OCI-LY7 (cell line): ENCODE data around the gene NUP88. TPM values are rescaled to one million over a fixed set of nuclear protein-coding genes. Genes with fewer than 3 reads are reported as not detected.

Experiments used
- BruUV-seq: library from RNA; stranded (reverse); fragments of 400-500 nt; replicated peaks from 2 replicates; lab custom pipeline; 2021; lab: Mats Ljungman, UMichigan
- CTCF ChIA-PET: fragments of 300-600 bp; sonication (Branson Sonifier 250); formaldehyde crosslinking; loops from one replicate; lab custom pipeline; 2022; ENCODE audit warnings: antibody characterized with exemption; ENCODE audit not compliant: unreplicated experiment; lab: Charles Lee
- POLR2A ChIA-PET: fragments of 300-600 bp; sonication (Branson Sonifier 250); formaldehyde crosslinking; loops from one replicate; lab custom pipeline; 2022; ENCODE audit warnings: antibody characterized with exemption; lab: Charles Lee
- DNase-seq: peaks from one replicate; pipeline ENCODE4 v3.0.0-alpha.2; 2015; ENCODE audit warnings: low spot score
- H2AFZ ChIP-seq: fragments of 200-600 bp; sonication (generic), shearing (Covaris generic); 2 replicates; pipeline ENCODE4 v1.6.1; 2014; ENCODE audit warnings: mild to moderate bottlenecking, antibody characterized with exemption, low read length, moderate library complexity
- H3K27ac ChIP-seq: fragments of 200-600 bp; sonication (generic); 2 replicates; pipeline ENCODE4 v1.5.1; 2014; ENCODE audit warnings: mixed run types, low read depth, mild to moderate bottlenecking, moderate library complexity, low read length, inconsistent platforms; ENCODE audit not compliant: poor library complexity, severe bottlenecking
- H3K36me3 ChIP-seq: fragments of 200-600 bp; sonication (generic); 2 replicates; pipeline ENCODE4 v1.6.1; 2014; ENCODE audit warnings: mild to moderate bottlenecking, antibody characterized with exemption, low read length, moderate library complexity, mixed read lengths; ENCODE audit not compliant: insufficient read depth
- H3K4me1 ChIP-seq: fragments of 200-600 bp; sonication (generic); 2 replicates; pipeline ENCODE4 v1.5.1; 2014; ENCODE audit warnings: mild to moderate bottlenecking, low read length; ENCODE audit not compliant: insufficient read depth, poor library complexity, severe bottlenecking
- H3K4me2 ChIP-seq: fragments of 200-600 bp; sonication (generic); 2 replicates; pipeline ENCODE4 v1.6.1; 2014; ENCODE audit warnings: mild to moderate bottlenecking, low read length
- H3K4me3 ChIP-seq: fragments of 200-600 bp; sonication (generic); 2 replicates; pipeline ENCODE4 v1.5.1; 2014; ENCODE audit warnings: mild to moderate bottlenecking, low read depth, low read length; ENCODE audit not compliant: poor library complexity, severe bottlenecking
- H3K79me2 ChIP-seq: fragments of 200-600 bp; sonication (generic); 2 replicates; pipeline ENCODE4 v1.6.1; 2016; ENCODE audit warnings: low read depth, mild to moderate bottlenecking, low read length, moderate library complexity, mixed read lengths; ENCODE audit not compliant: insufficient read depth
- H3K9me2 ChIP-seq: fragments of 200-600 bp; sonication (generic); 2 replicates; pipeline ENCODE4 v1.6.1; 2016; ENCODE audit warnings: mild to moderate bottlenecking, low read length, mixed read lengths; ENCODE audit not compliant: insufficient read depth
- H3K9me3 ChIP-seq: fragments of 200-600 bp; sonication (generic); 2 replicates; pipeline ENCODE4 v1.6.1; 2014; ENCODE audit warnings: mild to moderate bottlenecking, mixed run types, low read length, mixed read lengths
- H4K20me1 ChIP-seq: fragments of 200-600 bp; sonication (generic); 2 replicates; pipeline ENCODE4 v1.6.1; 2014; ENCODE audit warnings: mild to moderate bottlenecking, antibody characterized with exemption, low read length, moderate library complexity, mixed read lengths; ENCODE audit not compliant: insufficient read depth
- EZH2phosphoT487 ChIP-seq: fragments of 200-600 bp; sonication (generic); IDR thresholded peaks from 2 replicates; pipeline ENCODE4 v1.6.1; 2018; ENCODE audit warnings: low read depth, borderline replicate concordance, mild to moderate bottlenecking, mixed run types, antibody characterized with exemption, low read length, moderate library complexity, mixed read lengths
- intact Hi-C: fragments of 100-400 bp; cut with micrococcal nuclease; formaldehyde crosslinking; loops from one replicate; pipeline ENCODE4 v1.10.0; 2022; ENCODE audit not compliant: unreplicated experiment
- total RNA-seq, 2 experiments: library from RNA; depleted of rRNA in 1 of 2; stranded (reverse); fragments of >200 nt in 1 of 2; shearing (Covaris generic) in 1 of 2; gene quantifications; 2 replicates each; pipeline ENCODE4 v1.2.3, GENCODE V29; 2014 to 2022
- TF ChIP-seq, protein P1 (sequence below): fragments of 200-600 bp; sonication (generic); conservative IDR thresholded peaks from 2 replicates; pipeline ENCODE4 v1.5.1; 2014; ENCODE audit warnings: mild to moderate bottlenecking, antibody characterized with exemption, low read length, moderate library complexity, mixed read lengths

NUP88 gene
- total RNA-seq, 2 experiments from 2014 or later = 238 to 262 TPM

DNA sequence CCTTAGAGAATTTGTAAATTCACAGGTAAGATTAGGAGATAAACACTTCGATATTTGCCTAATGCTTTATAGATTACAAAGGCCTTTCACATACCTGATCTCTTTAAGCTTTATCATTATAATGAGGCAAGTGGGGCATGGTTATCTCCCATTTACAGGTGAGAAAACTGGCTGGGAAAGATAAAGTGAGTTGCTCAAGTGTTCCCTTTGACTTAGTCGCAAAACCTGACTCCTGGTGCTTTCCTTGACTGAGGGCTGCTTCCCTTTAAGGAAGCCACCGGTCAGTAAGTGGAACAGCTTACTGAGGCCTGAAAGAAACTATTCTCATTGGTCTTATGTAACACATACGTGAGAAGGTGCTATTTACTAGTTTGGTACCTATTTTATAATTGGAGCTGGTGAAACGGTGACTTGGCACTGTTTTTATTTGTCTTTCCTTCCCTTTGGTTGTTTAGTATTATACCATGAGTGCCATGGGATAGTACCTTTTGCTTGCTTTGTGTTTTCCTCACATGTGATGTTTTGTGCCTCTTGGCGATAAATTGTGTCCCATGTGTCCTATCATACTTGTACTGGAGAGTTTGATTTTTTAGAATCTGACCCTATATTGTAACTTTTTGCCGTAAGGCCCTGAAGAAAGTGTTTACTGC lies 57.2 kb downstream of the NUP88 start:
- H3K27ac ChIP-seq = no peak overlapping the region
- no peak overlapping the region for H3K4me3 ChIP-seq
- H3K4me1 ChIP-seq = no peaks in the 10 kb centered on the region
- H2AFZ ChIP-seq = no peak overlapping the region
- ChIA-PET POLR2A (no interaction called here), CTCF (no interaction called here)
- no peaks in the 10 kb centered on the region for H3K9me3 ChIP-seq
- intact Hi-C loops = no loop called here
- H3K79me2 ChIP-seq = no peaks in the 10 kb centered on the region
- DNase-seq = no peak
- no peaks in the 10 kb centered on the region for H3K9me2 ChIP-seq
- no TSS peak for BruUV-seq
- H4K20me1 ChIP-seq = no peaks in the 10 kb centered on the region
- H3K36me3 ChIP-seq = peaks cover 85% of the 10 kb centered on the region
- TF ChIP-seq EZH2phosphoT487 = no peak
- TF ChIP-seq, protein P1, sequence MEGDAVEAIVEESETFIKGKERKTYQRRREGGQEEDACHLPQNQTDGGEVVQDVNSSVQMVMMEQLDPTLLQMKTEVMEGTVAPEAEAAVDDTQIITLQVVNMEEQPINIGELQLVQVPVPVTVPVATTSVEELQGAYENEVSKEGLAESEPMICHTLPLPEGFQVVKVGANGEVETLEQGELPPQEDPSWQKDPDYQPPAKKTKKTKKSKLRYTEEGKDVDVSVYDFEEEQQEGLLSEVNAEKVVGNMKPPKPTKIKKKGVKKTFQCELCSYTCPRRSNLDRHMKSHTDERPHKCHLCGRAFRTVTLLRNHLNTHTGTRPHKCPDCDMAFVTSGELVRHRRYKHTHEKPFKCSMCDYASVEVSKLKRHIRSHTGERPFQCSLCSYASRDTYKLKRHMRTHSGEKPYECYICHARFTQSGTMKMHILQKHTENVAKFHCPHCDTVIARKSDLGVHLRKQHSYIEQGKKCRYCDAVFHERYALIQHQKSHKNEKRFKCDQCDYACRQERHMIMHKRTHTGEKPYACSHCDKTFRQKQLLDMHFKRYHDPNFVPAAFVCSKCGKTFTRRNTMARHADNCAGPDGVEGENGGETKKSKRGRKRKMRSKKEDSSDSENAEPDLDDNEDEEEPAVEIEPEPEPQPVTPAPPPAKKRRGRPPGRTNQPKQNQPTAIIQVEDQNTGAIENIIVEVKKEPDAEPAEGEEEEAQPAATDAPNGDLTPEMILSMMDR = no peak
- H3K4me2 ChIP-seq = no peak overlapping the region

DNA sequence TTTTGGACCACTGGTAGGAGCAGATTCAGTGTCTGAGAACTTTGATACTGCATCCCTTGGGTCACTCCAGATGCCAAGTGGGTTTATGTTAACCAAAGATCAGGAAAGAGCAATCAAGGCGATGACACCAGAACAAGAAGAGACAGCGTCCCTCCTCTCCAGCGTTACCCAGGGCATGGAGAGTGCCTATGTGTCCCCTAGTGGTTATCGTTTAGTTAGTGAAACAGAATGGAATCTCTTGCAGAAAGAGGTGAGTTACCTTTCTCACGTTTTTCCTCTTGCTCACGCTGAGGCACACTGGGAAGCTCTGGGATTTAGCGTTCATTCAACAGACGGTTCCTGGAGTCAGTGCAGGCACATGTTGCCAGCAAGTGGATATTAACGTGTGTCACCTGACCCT lies 58.0 kb downstream of the NUP88 start:
- POLR2A ChIA-PET = no interaction called here
- no peak overlapping the region for H3K27ac ChIP-seq
- no peaks in the 10 kb centered on the region for H3K9me3 ChIP-seq
- H3K4me3 ChIP-seq = no peak overlapping the region
- no peak overlapping the region for H2AFZ ChIP-seq
- peaks cover 88% of the 10 kb centered on the region for H3K36me3 ChIP-seq
- DNase-seq = no peak
- BruUV-seq = TSS peak; percentile 34
- H4K20me1 ChIP-seq = no peaks in the 10 kb centered on the region
- intact Hi-C loops = no loop called here
- H3K4me2 ChIP-seq = no peak overlapping the region
- no peaks in the 10 kb centered on the region for H3K9me2 ChIP-seq
- H3K4me1 ChIP-seq = no peaks in the 10 kb centered on the region
- H3K79me2 ChIP-seq = no peaks in the 10 kb centered on the region
- TF ChIP-seq EZH2phosphoT487 = no peak
- CTCF ChIA-PET = no interaction called here

DNA sequence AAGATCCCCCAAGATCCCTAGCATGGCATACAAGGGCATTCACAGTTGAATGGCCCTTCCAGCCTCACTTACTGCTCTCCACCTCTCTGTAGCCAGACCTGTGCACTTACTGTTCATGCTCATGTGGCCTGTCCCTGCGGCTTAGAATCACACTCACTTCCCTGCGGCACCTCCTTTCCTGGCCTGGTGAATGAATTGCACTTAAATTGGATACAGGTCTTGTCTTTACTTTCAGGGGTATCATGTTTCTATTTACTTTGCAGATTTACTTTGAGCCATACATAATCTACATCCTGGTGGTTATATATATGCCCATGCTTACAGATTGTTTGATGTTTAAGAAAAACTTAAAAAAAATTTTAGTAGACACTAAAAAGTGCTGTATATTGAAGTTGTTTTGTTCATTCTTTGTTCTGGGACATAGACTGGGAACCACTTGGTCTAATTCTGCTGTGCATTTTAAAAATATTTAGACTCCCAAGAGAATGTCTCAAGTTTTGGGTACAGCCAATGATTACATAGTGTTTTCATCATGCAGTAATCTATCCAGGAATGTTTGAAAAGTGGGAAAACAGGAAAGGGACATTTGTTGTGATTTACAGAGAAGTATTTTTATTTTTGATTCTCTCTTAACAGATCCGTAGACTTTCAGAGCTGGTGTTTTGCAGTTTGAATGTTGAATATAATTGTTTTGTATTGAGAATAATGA lies 63.9 kb downstream of the NUP88 start:
- no peaks in the 10 kb centered on the region for H3K4me1 ChIP-seq
- H3K9me2 ChIP-seq = no peaks in the 10 kb centered on the region
- H2AFZ ChIP-seq = no peak overlapping the region
- no peak for TF ChIP-seq EZH2phosphoT487
- TF ChIP-seq, protein P1 = no peak
- H3K36me3 ChIP-seq = peaks cover 89% of the 10 kb centered on the region
- intact Hi-C loops = no loop called here
- H3K27ac ChIP-seq = no peak overlapping the region
- no peaks in the 10 kb centered on the region for H3K9me3 ChIP-seq
- no peaks in the 10 kb centered on the region for H4K20me1 ChIP-seq
- H3K4me3 ChIP-seq = no peak overlapping the region
- DNase-seq = no peak
- no TSS peak for BruUV-seq
- H3K4me2 ChIP-seq = no peak overlapping the region
- ChIA-PET POLR2A (no interaction called here), CTCF (no interaction called here)
- no peaks in the 10 kb centered on the region for H3K79me2 ChIP-seq
